Activated T-helper 2 cell treated with anti-CD3 and anti-CD28 coated beads, Interferon-gamma antibody, Interleukin-2, Interleukin-4, amounts not matched to agents 10 μg/mL and 5 μg/mL and 100 μg/mL, durations not matched to agents 14 hours and 24 hours and 36 hours (primary cell): ENCODE results near the gene EGFL6. TPM values are rescaled to one million over a fixed set of nuclear protein-coding genes. Genes with fewer than 3 reads are reported as not detected.

Source experiments
- DNase-seq: peaks from one replicate; pipeline ENCODE4 v3.0.0; 2021; ENCODE audit warnings: low spot score
- H3K27ac Mint-ChIP-seq: one replicate; pipeline ENCODE4 v1.8.0; 2021; ENCODE audit warnings: mixed read lengths
- H3K27me3 Mint-ChIP-seq: one replicate; pipeline ENCODE4 v1.8.0; 2021; ENCODE audit warnings: low read depth, mixed read lengths
- H3K36me3 Mint-ChIP-seq: one replicate; pipeline ENCODE4 v1.8.0; 2021; ENCODE audit warnings: low read depth, mixed read lengths
- H3K4me1 Mint-ChIP-seq: one replicate; pipeline ENCODE4 v1.8.0; 2021; ENCODE audit warnings: low read depth, mixed read lengths
- H3K4me3 Mint-ChIP-seq: one replicate; pipeline ENCODE4 v1.8.0; 2021; ENCODE audit warnings: low read depth, mild to moderate bottlenecking, moderate library complexity, mixed read lengths
- H3K9me3 Mint-ChIP-seq: one replicate; pipeline ENCODE4 v1.8.0; 2021; ENCODE audit warnings: mixed read lengths
- intact Hi-C: fragments of 100-400 bp; cut with micrococcal nuclease; formaldehyde crosslinking; loops from one replicate; pipeline ENCODE4 v1.15.1; 2023
- total RNA-seq: library from RNA; stranded (reverse); gene quantifications from 2 replicates; pipeline ENCODE4 v1.2.3, GENCODE V29; 2022

EGFL6 gene
- total RNA-seq, 1 donor from 2014 or later: 3.4 TPM

GRCh38 chrX:13551610-13552009, 17.8 kb upstream of the EGFL6 start:
- Mint-ChIP-seq H3K27me3 (peaks cover 23% of the 10 kb centered on the region), H3K4me1 (peaks cover 8% of the 10 kb centered on the region), H3K4me3 (no peak overlapping the region), H3K9me3 (no peaks in the 10 kb centered on the region), H3K27ac (no peak overlapping the region), H3K36me3 (no peaks in the 10 kb centered on the region)
- DNase-seq: no peak
- intact Hi-C loops: no loop called here

- intact Hi-C loops: no loop called here
- no peaks in the 10 kb centered on the region for H3K9me3 Mint-ChIP-seq
- DNase-seq: no peak
- H3K27me3 Mint-ChIP-seq: peaks cover 14% of the 10 kb centered on the region
- no peak overlapping the region for H3K4me3 Mint-ChIP-seq
- peaks cover 8% of the 10 kb centered on the region for H3K4me1 Mint-ChIP-seq
- no peak overlapping the region for H3K27ac Mint-ChIP-seq
- H3K36me3 Mint-ChIP-seq: no peaks in the 10 kb centered on the region
Measured at GRCh38 chrX:13552892-13553291, 16.5 kb upstream of the EGFL6 start.

GRCh38 chrX:13565511-13565910, 3.9 kb upstream of the EGFL6 start:
- intact Hi-C loops: no loop called here
- H3K27me3 Mint-ChIP-seq: peaks cover 35% of the 10 kb centered on the region

GRCh38 chrX:13570261-13570605, 832 bp downstream of the EGFL6 start:
- H3K36me3 Mint-ChIP-seq: no peaks in the 10 kb centered on the region
- peak overlapping the region; percentile 69 for H3K4me3 Mint-ChIP-seq
- H3K27me3 Mint-ChIP-seq: peaks cover 29% of the 10 kb centered on the region

More at GRCh38 chrX:13565511-13565910, 3.9 kb upstream of the EGFL6 start:
- H3K36me3 Mint-ChIP-seq: no peaks in the 10 kb centered on the region
- DNase-seq: no peak
- H3K9me3 Mint-ChIP-seq: no peaks in the 10 kb centered on the region
- no peak overlapping the region for H3K27ac Mint-ChIP-seq
- H3K4me3 Mint-ChIP-seq: no peak overlapping the region
- H3K4me1 Mint-ChIP-seq: peaks cover 10% of the 10 kb centered on the region

GRCh38 chrX:13571136-13571535, 1.7 kb downstream of the EGFL6 start:
- no peak for DNase-seq
- intact Hi-C loops: loop anchor here (5.0 kb wide), 4 partner anchors 51 to 1631 kb away; partner anchors contain the start of gene GEMIN8
- Mint-ChIP-seq H3K9me3 (no peaks in the 10 kb centered on the region), H3K4me3 (no peak overlapping the region), H3K27me3 (peaks cover 21% of the 10 kb centered on the region), H3K4me1 (peaks cover 31% of the 10 kb centered on the region), H3K27ac (no peak overlapping the region), H3K36me3 (no peaks in the 10 kb centered on the region)

More at GRCh38 chrX:13570261-13570605, 832 bp downstream of the EGFL6 start:
- H3K9me3 Mint-ChIP-seq: no peaks in the 10 kb centered on the region
- no peak for DNase-seq
- H3K4me1 Mint-ChIP-seq: peaks cover 34% of the 10 kb centered on the region
- intact Hi-C loops: loop anchor here (5.0 kb wide), 4 partner anchors 52 to 1632 kb away; partner anchors contain the start of gene GEMIN8
- H3K27ac Mint-ChIP-seq: no peak overlapping the region

GRCh38 chrX:13574600-13574999, 5.2 kb downstream of the EGFL6 start:
- no peak for DNase-seq
- Mint-ChIP-seq H3K9me3 (no peaks in the 10 kb centered on the region), H3K27ac (peak overlapping the region; percentile 7), H3K27me3 (peaks cover 5% of the 10 kb centered on the region), H3K4me1 (peaks cover 29% of the 10 kb centered on the region), H3K4me3 (no peak overlapping the region), H3K36me3 (no peaks in the 10 kb centered on the region)
- intact Hi-C loops: loop anchor here (5.0 kb wide), 4 partner anchors 48 to 1628 kb away; partner anchors contain the start of gene GEMIN8

GRCh38 chrX:13579661-13580060, 10.3 kb downstream of the EGFL6 start:
- no peak overlapping the region for H3K27ac Mint-ChIP-seq
- peaks cover under 1% of the 10 kb centered on the region for H3K4me1 Mint-ChIP-seq
- no peaks in the 10 kb centered on the region for H3K9me3 Mint-ChIP-seq
- no peaks in the 10 kb centered on the region for H3K36me3 Mint-ChIP-seq
- H3K27me3 Mint-ChIP-seq: peaks cover 13% of the 10 kb centered on the region
- DNase-seq: no peak
- H3K4me3 Mint-ChIP-seq: no peak overlapping the region
- intact Hi-C loops: no loop called here

- Mint-ChIP-seq H3K27ac (no peak overlapping the region), H3K4me1 (no peaks in the 10 kb centered on the region), H3K36me3 (no peaks in the 10 kb centered on the region), H3K27me3 (peaks cover 28% of the 10 kb centered on the region), H3K9me3 (no peaks in the 10 kb centered on the region), H3K4me3 (no peak overlapping the region)
- intact Hi-C loops: no loop called here
- no peak for DNase-seq
Measured at GRCh38 chrX:13581554-13581953, 12.2 kb downstream of the EGFL6 start.

GRCh38 chrX:13587786-13588477, 18.5 kb downstream of the EGFL6 start:
- Mint-ChIP-seq H3K9me3 (no peaks in the 10 kb centered on the region), H3K27ac (no peak overlapping the region), H3K4me1 (no peaks in the 10 kb centered on the region), H3K36me3 (no peaks in the 10 kb centered on the region), H3K4me3 (no peak overlapping the region), H3K27me3 (peaks cover 33% of the 10 kb centered on the region)
- DNase-seq: no peak
- intact Hi-C loops: no loop called here

- intact Hi-C loops: no loop called here
Measured at GRCh38 chrX:13590207-13590606, 20.8 kb downstream of the EGFL6 start.

GRCh38 chrX:13590914-13591313, 21.5 kb downstream of the EGFL6 start:
- H3K27me3 Mint-ChIP-seq: peaks cover 22% of the 10 kb centered on the region
- no peak for DNase-seq
- no peak overlapping the region for H3K4me3 Mint-ChIP-seq
- intact Hi-C loops: no loop called here
- H3K4me1 Mint-ChIP-seq: no peaks in the 10 kb centered on the region
- no peaks in the 10 kb centered on the region for H3K36me3 Mint-ChIP-seq
- no peaks in the 10 kb centered on the region for H3K9me3 Mint-ChIP-seq
- H3K27ac Mint-ChIP-seq: no peak overlapping the region

More at GRCh38 chrX:13590207-13590606, 20.8 kb downstream of the EGFL6 start:
- H3K27ac Mint-ChIP-seq: no peak overlapping the region
- peaks cover 28% of the 10 kb centered on the region for H3K27me3 Mint-ChIP-seq
- H3K4me1 Mint-ChIP-seq: no peaks in the 10 kb centered on the region
- H3K9me3 Mint-ChIP-seq: no peaks in the 10 kb centered on the region
- H3K36me3 Mint-ChIP-seq: no peaks in the 10 kb centered on the region
- DNase-seq: no peak
- H3K4me3 Mint-ChIP-seq: no peak overlapping the region

- no peak for DNase-seq
- Mint-ChIP-seq H3K27me3 (no peaks in the 10 kb centered on the region), H3K4me1 (no peaks in the 10 kb centered on the region), H3K36me3 (no peaks in the 10 kb centered on the region), H3K9me3 (no peaks in the 10 kb centered on the region), H3K4me3 (no peak overlapping the region), H3K27ac (no peak overlapping the region)
- intact Hi-C loops: no loop called here
Measured at GRCh38 chrX:13597874-13598273, 28.5 kb downstream of the EGFL6 start.

GRCh38 chrX:13598877-13599276, 29.5 kb downstream of the EGFL6 start:
- Mint-ChIP-seq H3K36me3 (no peaks in the 10 kb centered on the region), H3K4me3 (no peak overlapping the region), H3K9me3 (no peaks in the 10 kb centered on the region), H3K4me1 (no peaks in the 10 kb centered on the region), H3K27ac (no peak overlapping the region), H3K27me3 (no peaks in the 10 kb centered on the region)
- no peak for DNase-seq
- intact Hi-C loops: no loop called here
